NCI-H526 treated with DMSO at 0.1 percent for 48 hours (cell line): ENCODE results near the gene MAGI2.
A peak's percentile ranks its signal among the peaks of the same experiment; 100 is the strongest.
"Not testable (repeated sequence)": the region's sequence is repeated elsewhere in the genome, so short reads cannot be mapped to it uniquely, and the experiment has no call there.

ENCODE experiments used
- DNase-seq: peaks from one replicate; lab custom pipeline; 2025; lab: John Stamatoyannopoulos, UW

Gene MAGI2

DNA sequence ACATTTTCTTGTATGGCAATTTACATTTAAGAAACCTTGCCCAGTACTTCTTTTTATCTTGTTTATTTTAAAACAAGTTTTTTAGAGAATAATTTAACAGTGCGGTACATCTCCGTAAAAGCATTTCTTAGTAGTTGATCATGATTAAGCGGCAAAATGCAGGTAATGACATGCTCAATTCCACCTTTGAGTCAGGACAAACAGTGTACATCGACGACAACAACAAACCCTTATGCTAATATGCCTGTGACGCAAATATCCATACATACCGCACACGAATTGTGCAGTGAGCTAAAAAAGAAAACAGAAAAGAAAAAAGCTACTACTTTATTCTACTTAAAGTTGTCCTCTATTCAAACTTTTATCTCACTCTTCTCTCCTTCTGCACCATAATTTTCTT, 1.9 kb downstream of the MAGI2 start:
- DNase-seq = no peak

DNA sequence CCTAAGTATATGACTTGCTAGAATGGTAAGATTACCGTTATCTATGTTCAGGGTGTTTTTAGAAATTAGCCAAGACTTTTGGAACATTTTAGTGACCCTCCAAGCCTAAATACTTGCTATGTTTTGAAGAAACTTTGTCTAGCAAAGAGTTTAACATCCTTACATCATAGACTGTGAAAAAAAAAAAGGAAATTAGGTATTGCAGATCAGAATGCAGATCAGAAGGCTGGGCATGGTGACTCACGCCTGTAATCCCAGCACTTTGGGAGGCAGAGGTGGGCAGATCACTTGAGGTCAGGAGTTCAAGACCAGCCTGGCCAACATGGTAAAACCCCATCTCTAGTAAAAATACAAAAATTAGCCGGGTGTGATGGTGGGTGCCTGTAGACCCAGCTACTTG, 10.7 kb downstream of the MAGI2 start:
- not testable (repeated sequence) for DNase-seq

DNA sequence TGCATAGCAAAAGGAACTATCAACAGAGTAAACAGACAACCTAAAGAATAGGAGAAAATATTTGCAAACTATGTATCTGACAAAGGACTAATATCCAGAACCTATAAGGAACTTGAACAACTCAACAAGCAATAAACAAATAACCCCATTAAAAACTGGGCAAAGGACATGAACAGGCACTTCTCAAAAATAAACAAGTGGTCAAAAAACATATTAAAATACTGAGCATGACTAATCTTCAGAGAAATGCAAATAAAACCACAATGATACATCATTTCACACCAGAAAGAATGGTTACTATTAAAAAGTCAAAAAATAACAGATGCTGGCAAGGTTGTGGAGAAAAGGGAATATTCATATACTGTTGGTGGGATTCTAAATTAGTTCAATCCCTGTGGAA, 17.1 kb downstream of the MAGI2 start:
- DNase-seq = no peak

DNA sequence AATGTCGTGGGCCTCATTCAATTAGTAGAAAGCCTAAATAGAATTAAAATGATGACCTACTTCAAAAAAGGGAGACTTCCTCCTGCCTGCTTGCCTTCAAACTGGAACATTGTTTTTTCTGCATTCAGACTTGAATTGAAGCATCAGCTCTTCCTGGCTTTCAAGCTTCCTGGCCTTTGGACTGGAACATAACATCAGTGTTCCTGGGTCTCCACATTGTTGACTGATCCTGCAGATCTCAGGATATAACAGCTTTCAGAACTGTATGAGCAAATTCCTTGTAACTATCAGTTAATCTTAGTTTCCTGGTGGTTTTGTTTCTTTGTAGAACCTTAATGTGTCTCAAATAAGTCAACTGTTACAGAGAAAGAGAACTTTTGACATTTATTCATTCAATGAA, 18.6 kb downstream of the MAGI2 start:
- no peak for DNase-seq

DNA sequence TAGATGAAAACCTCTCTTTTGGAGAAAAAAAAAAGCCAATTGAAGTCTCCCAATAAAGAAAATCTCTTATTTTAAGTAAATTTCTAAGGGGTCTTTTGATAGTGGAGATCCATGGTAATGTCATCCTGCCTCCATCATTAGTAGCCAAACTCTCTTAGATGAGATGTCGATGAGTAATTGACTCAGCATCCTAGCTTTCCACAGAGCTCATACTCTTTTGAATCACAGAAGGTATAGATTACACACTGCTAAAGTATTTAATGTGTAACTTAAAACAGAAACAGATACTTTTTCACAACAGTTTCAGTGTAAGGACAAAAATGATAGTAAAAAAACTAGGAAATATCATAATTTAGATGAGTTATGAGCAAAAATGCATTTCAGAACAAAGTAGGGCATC, 19.4 kb downstream of the MAGI2 start:
- DNase-seq = no peak

DNA sequence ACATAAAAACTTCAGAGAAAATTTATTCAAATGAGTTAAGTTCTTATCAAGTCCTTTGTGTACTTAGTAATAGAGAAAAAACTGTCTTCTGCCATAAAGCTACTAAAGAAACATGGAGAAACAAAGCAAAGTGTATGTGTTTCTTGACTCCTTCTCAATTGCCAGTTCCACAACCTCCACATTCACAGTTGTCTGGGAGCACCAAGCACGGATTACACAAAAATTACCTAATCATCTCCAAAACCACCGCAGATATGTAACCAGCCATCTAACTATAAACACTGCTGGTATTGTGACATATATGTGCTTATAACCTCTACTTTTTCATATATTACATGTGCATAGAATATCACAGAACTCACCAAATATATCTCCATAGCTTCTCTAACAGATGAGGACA, 23.1 kb downstream of the MAGI2 start:
- DNase-seq = no peak

DNA sequence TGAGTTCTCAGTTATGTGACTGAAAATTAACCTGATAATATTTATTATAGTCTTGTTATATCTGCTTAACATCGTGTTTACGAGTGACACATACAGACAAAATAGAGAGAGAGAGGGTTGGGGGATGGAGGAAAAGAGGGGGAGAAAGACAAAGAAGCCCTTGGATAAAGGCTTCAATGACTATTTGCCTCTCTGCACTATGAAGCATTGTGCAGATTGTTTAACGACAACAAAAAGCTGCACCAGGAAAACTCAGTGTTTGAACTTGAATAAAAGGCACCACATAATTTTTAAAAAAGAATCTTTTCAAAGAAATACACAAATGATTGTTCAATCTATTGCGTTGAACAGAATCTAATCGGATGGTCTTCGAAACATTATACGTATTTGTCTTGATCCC, 27.8 kb downstream of the MAGI2 start:
- no peak for DNase-seq

DNA sequence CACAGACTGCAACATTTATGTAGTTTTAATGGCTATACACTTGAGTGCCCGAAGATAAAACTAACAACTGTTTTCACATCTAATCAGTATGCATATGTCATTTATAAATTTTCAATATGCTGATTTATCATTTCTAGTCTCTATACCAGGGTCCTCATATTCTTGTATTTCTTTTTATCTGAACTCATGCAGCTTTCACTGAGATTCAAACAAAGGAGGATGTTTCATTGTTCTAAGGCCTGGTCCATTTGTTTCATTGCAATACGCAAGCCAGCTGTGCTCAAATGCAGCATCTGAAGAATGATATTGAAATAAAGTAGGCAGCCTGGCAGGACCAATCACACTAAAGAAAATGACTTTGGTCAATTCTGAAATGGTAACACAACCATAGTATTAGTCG, 31.7 kb downstream of the MAGI2 start:
- DNase-seq = no peak

DNA sequence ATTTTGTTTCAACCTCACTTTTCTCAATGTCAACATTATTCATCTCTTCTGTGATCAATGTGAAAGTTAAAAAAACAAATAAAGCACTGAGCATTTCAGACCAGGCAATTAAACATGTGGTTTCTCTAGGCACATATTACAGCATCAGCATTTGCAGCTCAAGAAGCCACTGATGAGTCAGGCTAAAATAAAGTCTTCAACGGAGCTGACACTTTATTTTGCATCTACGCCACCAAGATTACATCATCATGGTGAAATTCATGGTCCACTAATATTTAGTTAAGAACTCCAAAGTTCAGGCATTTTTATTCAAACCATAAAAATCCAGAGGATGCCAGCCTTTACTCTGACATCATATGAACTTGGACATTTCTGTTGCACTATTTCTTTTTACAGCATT, 33.0 kb downstream of the MAGI2 start:
- no peak for DNase-seq

DNA sequence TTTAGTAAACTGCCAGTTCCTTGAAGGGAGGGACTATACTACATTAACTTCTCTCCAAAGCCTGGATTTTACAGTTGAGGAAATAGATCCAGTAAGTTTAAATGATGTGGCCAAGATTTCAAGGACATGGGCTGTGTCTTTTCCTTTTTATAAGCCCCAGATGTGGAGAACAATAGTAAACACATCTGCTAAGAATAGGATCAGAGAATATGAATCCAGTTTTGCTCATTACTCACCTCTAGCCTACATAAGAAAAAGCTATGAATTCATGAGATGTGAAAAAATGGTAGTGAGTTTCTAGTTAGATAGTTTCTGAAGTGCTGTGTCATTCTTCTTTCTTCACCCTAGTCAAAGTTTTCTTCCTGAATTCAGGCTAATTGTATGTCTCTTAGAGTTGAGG, 38.6 kb downstream of the MAGI2 start:
- no peak for DNase-seq

DNA sequence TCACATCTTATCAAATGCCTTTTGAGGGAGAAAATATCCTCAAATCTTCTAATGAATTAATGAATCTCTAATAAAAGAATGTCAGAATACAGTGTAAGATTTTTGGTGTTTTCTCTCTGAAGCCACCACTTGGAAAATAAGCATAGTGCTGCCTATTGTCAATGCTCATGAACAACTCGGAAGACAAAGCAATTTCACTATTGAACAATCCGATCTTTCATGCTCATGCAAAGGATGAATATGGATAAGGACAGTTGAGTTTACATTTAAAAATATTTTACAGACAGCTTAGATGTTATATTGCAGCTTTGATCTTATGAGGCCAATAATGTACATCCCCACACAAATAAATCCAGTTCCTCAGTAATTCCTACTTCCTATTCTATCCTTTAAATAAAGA, 40.6 kb downstream of the MAGI2 start:
- DNase-seq = no peak

DNA sequence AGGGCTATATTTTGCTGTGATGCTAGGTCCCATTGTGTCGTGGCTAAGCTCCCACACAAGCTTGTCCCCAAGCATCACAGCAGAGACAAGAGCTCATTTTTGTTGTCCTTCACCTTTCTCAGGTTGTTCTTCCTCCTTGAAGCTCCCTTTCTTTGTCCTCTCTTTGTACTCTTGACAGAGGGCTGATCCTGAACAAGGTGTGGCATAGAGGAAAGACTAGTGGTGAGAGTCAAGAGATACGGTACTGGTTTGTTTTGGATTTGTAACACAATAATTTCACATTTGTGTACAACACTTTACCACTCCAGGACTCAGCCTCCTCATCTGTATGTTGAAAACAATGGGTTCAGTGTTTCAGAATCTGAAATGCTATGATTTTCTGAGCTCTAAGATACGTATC, 41.0 kb downstream of the MAGI2 start:
- no peak for DNase-seq

DNA sequence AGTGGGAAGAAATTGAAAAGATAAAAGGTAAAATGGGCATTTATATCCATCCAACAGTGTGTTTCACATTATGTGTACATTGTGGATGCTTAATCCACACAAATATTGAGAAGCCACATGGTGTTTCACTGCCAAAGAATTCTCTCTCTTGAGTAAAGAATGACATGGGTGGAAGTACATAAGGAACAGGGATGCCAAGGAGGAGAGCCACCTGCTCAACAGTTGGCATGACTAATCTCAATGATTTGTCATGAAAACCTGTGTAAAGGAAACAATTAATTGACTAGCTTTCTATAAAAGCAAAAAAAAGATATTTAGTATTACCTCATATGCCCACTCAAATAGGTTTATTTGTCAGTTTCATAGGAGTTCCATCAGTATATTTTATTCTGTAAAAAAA, 43.1 kb downstream of the MAGI2 start:
- no peak for DNase-seq

DNA sequence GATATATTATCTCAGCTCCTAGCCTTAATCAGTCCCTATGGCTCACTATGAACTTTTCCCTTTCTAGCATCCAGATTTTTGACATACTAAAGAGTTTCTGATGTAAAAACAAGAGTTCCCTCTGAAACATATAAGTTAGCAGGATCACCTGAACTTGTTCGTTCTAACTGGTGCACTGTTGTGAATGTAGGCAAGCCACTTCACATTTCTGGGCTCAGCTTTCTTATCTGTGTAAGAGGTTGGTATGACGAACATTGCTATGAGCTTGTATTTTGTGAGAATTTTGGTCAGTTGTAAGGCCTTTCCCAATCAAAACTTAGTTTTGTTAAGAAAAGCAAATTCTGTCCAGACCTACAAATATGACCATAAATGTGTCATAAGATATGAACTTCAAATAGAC, 46.1 kb downstream of the MAGI2 start:
- DNase-seq = no peak

DNA sequence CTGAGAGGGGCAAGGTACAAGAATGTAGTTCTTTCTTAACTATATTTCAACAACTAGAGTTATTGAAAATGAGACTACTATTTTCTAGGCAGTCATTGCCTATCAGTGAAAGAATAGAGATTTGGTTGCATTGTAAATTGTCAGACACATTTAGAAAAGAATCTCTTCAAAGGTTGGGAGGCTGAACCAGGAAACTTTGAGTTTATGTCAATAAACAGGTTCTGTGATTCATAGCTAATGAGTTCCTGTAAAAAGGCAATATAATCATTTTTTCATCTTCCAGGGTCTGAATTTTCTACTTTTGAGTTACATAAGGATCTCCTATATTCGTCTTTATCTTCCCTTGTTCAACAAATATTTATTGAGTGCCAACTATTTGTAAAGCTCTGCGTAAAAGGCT, 47.1 kb downstream of the MAGI2 start:
- no peak for DNase-seq

DNA sequence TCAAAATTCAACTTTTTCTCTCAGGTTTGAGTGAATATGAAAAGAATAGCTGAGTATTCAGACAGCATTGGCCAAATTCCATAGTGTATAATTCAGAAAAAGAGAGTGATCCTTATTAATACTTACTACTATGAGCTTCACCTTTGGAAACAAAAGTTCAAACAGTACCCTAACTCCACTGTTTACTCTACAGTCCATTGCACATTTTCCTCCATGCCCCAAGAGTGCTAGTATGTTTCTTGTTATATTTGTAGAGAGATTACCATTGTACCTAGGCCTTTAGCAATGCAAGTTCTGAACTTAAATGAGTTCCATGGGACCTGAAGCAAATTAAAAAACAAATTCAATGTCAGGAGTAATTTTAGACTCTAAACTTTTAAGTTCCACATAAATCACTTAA, 48.1 kb downstream of the MAGI2 start:
- DNase-seq = no peak

DNA sequence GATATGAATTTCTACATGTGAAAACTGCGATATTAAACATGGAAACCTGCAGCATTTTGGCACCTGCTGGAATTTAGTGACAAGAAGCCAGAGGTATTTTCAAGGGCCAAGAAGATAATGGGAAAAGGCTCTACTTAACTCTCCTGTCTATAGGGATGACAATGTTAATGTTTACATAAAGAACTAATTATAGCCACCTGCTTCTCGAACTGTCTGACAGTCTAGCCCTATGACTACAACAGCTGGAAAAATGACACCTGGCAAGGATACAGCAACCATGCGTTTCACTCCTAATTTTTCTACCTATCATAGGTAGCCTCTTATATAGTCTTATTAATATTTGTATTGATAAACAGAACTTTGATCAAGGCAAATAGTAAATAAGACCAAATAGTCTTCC, 49.6 kb downstream of the MAGI2 start:
- peak; percentile 5 for DNase-seq

DNA sequence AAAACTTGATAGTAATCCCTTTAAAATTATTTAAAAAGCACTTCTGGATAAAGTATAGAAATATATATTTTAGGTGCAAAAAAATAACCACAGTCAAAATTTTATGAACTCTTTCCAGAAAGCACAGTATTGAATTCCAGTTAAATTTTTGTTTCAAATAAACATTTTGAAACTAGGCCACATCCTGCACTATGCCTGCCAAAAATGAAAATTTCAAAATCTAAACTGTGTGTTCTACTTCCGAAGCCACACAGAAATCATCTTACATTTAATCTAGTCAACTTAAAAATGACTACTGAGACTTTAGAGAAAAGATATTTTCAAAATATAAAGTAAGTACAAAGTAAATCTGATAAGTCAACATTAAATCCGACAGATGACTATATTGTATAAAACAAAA, 50.0 kb downstream of the MAGI2 start:
- DNase-seq = no peak

DNA sequence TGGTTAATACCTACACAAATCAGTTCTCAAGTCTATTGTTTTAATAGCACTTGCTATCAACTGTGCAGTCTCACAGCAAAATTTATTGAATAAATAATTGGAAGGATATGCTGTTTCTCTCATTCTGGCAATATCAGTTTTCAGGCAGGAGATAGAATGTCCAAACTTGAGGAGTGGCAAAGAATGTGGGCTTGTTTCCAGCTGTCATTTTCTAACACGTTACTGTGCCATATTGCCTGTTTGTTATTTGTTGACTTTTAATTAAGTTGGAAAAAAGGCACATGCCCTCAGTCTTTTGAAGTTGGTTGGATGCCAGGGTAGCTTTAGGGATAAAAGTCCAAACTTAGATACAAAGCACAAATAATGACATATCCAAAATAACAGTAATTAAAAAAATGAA, 52.2 kb downstream of the MAGI2 start:
- no peak for DNase-seq

DNA sequence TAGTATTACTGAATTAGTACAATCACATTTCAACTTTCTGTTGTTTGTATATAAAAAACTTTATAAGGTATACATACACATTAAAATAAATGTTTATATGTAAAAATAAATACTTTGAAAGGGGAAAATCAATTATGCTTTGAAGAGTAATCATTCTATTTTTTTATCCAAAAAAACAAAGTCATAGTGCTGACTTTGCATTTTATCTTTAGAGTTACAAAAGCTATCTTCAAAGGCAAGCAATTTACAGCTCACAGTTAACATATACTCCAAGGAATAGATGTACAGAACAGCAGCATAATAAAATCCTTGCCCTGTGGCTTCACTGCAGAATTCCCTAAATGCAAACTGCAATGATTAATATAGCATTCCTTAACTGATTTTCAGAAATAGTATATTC, 53.2 kb downstream of the MAGI2 start:
- no peak for DNase-seq

DNA sequence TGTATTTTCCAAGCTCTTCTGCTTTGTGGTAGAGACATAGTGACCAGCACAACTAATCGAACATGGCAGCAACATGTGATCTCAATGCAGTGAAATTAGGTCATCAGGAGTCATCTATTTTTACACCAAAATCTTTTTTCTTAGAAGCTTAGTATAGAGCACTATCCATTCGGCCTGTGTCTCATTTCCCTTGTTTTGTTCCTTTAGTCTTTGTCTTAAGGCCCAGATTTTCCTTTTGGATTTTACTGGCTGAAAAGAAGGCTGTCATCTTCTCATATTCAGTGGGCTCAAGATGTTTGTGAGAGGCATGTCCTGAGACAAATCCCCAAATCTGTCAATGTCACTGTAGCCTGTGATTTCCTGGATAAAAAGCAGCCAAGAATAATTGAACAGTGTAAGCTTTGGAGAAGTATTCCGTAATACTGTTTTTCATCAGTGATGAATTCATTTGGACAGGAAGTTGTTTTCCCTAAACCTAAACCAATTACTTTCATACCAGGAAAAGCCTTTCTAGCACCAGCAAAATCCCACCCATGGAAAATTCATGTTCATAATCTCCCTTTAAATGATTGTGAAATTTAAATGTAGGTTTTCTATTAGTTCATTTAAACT, 55.2 kb downstream of the MAGI2 start:
- DNase-seq = no peak

DNA sequence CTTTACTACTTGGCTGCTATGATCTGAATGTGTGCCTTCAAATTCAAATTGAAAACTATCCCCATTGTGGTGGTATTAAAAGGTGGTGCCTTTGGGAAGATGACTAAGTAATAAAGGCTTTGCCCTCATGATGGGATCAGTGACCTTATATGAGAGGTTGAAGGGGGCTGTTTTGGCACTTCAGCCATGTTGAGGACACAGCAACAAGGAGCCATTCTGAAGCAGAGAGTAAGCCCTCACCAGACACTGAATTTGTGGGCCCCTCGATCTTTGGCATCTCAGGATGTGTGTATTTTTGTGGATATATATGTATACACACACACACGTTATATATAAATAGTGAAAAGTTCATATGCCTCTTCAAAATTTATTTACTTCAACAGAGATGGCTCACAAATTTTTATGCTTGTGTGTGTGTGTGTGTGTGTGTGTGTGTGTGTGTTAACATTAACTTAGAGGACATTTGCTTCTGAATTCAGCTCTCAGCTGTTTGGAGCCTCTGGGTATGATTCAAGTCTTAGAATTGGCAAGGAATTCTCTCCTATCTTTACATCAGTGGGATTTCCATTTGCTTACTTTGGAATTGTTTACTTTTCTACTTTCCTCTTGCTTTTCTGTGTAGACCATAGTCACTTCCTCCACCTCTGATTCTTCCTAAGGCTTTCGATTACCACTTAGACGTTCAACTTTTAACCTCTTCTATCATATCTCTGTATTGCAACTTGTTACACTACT, 66.6 kb downstream of the MAGI2 start:
- DNase-seq = no peak

DNA sequence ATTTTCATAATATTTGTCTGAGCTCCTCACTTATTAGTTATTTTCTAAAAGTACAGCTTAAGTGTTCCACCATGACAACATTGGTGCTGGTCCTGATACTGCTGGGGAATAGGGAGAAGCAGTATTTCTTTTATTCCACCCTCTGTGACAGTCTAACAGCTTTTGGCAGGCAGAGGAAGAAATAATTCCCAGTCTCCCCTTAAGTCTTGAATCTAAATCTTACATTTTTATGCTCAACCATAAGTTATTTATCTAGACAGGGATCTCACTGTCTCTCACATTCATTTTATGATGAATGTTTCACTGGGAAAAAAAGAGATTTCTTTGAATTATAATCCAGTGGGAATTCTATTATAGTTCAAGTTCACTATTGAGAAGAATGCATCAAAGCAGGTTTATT, 71.5 kb downstream of the MAGI2 start:
- no peak for DNase-seq

DNA sequence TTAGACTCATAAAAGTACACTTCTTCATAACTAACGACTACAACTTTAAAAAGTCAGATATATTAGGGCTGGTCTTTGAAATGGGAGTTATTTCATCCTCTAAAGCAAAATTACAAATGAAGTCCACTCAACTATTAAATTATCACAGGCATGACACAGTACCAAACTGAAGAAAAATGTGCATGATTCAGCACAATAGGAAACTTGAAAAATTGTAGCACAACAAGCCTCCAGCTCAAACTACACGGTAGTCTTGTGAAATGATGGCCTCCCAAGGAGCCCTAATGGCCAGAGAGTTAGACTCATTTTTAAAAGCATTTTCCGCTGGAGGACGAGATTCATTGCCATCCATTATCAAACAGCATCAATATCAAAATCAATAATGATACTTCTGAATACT, 76.4 kb downstream of the MAGI2 start:
- DNase-seq = no peak
